H1 (cell line): ENCODE data around the gene CST9L. TPM values are rescaled to one million over a fixed set of nuclear protein-coding genes. Genes with fewer than 3 reads are reported as not detected.
A peak's percentile ranks its signal among the peaks of the same experiment; 100 is the strongest.

Experiments
- CTCF ChIA-PET: fragments of 300-600 bp; sonication (Branson Sonifier 250); formaldehyde crosslinking; loops from one replicate; lab custom pipeline; 2021; ENCODE audit not compliant: partially characterized antibody; lab: Charles Lee
- POLR2A ChIA-PET: fragments of 300-600 bp; sonication (Branson Sonifier 250); formaldehyde crosslinking; loops from one replicate; lab custom pipeline; 2021; ENCODE audit warnings: inconsistent platforms; ENCODE audit not compliant: partially characterized antibody; lab: Charles Lee
- DNase-seq, 2 experiments: peaks; one replicate each; pipeline versions ENCODE4 v3.0.0 to v3.0.0-alpha.2; 2010 to 2022; ENCODE audit warnings: low spot score in 2 of 2, low read depth in 1 of 2, mixed read lengths in 1 of 2
- FAIRE-seq: peaks from 2 replicates; lab custom pipeline; 2011; peaks lifted over from hg19 to GRCh38; lab: Jason Lieb, UNC
- H2AFZ ChIP-seq: 2 replicates; pipeline ENCODE4 v1.8.1; 2012; ENCODE audit warnings: low read length, inconsistent platforms
- H2AK5ac ChIP-seq: 2 replicates; pipeline ENCODE4 v1.6.1; 2013; ENCODE audit warnings: low read depth, low read length
- H2BK120ac ChIP-seq: replicated peaks from 2 replicates; pipeline ENCODE3; 2013; ENCODE audit warnings: low read depth, low read length, inconsistent platforms
- H2BK12ac ChIP-seq: 2 replicates; pipeline ENCODE4 v1.6.1; 2013; ENCODE audit warnings: low read depth, low read length
- H2BK15ac ChIP-seq: 2 replicates; pipeline ENCODE4 v1.6.1; 2013; ENCODE audit warnings: low read length
- H2BK20ac ChIP-seq: 2 replicates; pipeline ENCODE4 v1.6.1; 2013; ENCODE audit warnings: low read length
- H2BK5ac ChIP-seq: 2 replicates; pipeline ENCODE4 v1.6.1; 2013; ENCODE audit warnings: low read depth, low read length
- H3K14ac ChIP-seq: 2 replicates; pipeline ENCODE4 v1.6.1; 2013; ENCODE audit warnings: inconsistent platforms; ENCODE audit not compliant: insufficient read length
- H3K18ac ChIP-seq: 2 replicates; pipeline ENCODE4 v1.6.1; 2013; ENCODE audit warnings: low read length; ENCODE audit errors: extremely low read depth
- H3K23ac ChIP-seq: 2 replicates; pipeline ENCODE4 v1.6.1; 2013; ENCODE audit warnings: inconsistent platforms; ENCODE audit not compliant: insufficient read length
- H3K23me2 ChIP-seq: 2 replicates; pipeline ENCODE4 v1.6.1; 2013; ENCODE audit warnings: low read depth, low read length
- H3K27ac ChIP-seq: 2 replicates; pipeline ENCODE4 v1.6.1; 2011; ENCODE audit warnings: low read depth, low read length, inconsistent platforms
- H3K27me3 ChIP-seq, 4 experiments: replicated peaks in 1 of 4; 1 replicate in 1 of 4; 2 replicates in 3 of 4; pipeline versions ENCODE4 v1.6.1 to v1.8.1; 2011 to 2013; ENCODE audit warnings: low read length in 3 of 4, mild to moderate bottlenecking in 3 of 4, inconsistent platforms in 2 of 4, mixed read lengths in 2 of 4, moderate library complexity in 1 of 4; ENCODE audit not compliant: control insufficient read depth in 3 of 4, insufficient read depth in 3 of 4; ENCODE audit errors: extremely low read depth in 1 of 4
- H3K36me3 ChIP-seq, 4 experiments: 2 replicates each; pipeline versions ENCODE4 v1.6.1 to v1.8.1; 2011 to 2013; ENCODE audit warnings: mild to moderate bottlenecking in 4 of 4, low read length in 3 of 4, moderate library complexity in 2 of 4, control low read depth in 1 of 4, inconsistent platforms in 1 of 4; ENCODE audit not compliant: insufficient read depth in 4 of 4, control insufficient read depth in 2 of 4
- H3K4ac ChIP-seq: replicated peaks from 2 replicates; pipeline ENCODE3; 2013; ENCODE audit warnings: low read length, low read depth, mixed read lengths, inconsistent platforms; ENCODE audit not compliant: insufficient read length
- H3K4me1 ChIP-seq, 4 experiments: replicated peaks in 1 of 4; 1 replicate in 1 of 4; 2 replicates in 3 of 4; pipeline versions ENCODE4 v1.6.1 to v1.8.1; 2011 to 2013; ENCODE audit warnings: low read length in 3 of 4, inconsistent platforms in 2 of 4, mixed read lengths in 1 of 4; ENCODE audit not compliant: insufficient read depth in 4 of 4, control insufficient read depth in 3 of 4
- H3K4me2 ChIP-seq, 2 experiments: 2 replicates each; pipeline versions ENCODE4 v1.6.1 to v1.8.1; 2011 to 2013; ENCODE audit warnings: low read depth in 2 of 2, low read length in 2 of 2, control low read depth in 1 of 2, inconsistent platforms in 1 of 2, mild to moderate bottlenecking in 1 of 2; ENCODE audit not compliant: insufficient read depth in 1 of 2
- H3K4me3 ChIP-seq, 4 experiments: fragments of 200-600, 300-600 bp in 1 of 4; sonication (generic), shearing (Covaris generic), sonication (Bioruptor Twin) in 1 of 4; 2 replicates each; pipeline versions ENCODE4 v1.5.1 to v1.8.1; 2011 to 2016; ENCODE audit warnings: low read length in 4 of 4, low read depth in 3 of 4, control low read depth in 2 of 4, inconsistent platforms in 2 of 4, mild to moderate bottlenecking in 2 of 4, mixed read lengths in 1 of 4, moderate library complexity in 1 of 4; ENCODE audit not compliant: insufficient read depth in 2 of 4; ENCODE audit errors: extremely low read depth in 1 of 4
- H3K56ac ChIP-seq: replicated peaks from 2 replicates; pipeline ENCODE3; 2013; ENCODE audit warnings: low read depth, mild to moderate bottlenecking, mixed read lengths, low read length, inconsistent platforms; ENCODE audit not compliant: insufficient read length
- H3K79me1 ChIP-seq: 2 replicates; pipeline ENCODE4 v1.6.1; 2013; ENCODE audit warnings: low read depth, low read length, control low read depth
- H3K79me2 ChIP-seq, 2 experiments: 2 replicates each; pipeline versions ENCODE4 v1.6.1 to v1.8.1; 2012 to 2013; ENCODE audit warnings: low read length in 2 of 2, mild to moderate bottlenecking in 2 of 2, inconsistent platforms in 1 of 2; ENCODE audit not compliant: insufficient read depth in 2 of 2, control insufficient read depth in 1 of 2
- H3K9ac ChIP-seq, 4 experiments: replicated peaks in 1 of 4; 1 replicate in 1 of 4; 2 replicates in 3 of 4; pipeline versions ENCODE4 v1.6.1 to v1.8.1; 2011 to 2013; ENCODE audit warnings: low read depth in 3 of 4, low read length in 3 of 4, control low read depth in 2 of 4, mild to moderate bottlenecking in 2 of 4, moderate library complexity in 2 of 4, inconsistent platforms in 1 of 4; ENCODE audit errors: extremely low read depth in 1 of 4
- H3K9me3 ChIP-seq, 2 experiments: 2 replicates each; pipeline versions ENCODE4 v1.6.1 to v1.8.1; 2012 to 2013; ENCODE audit warnings: mild to moderate bottlenecking in 2 of 2, moderate library complexity in 2 of 2, control low read depth in 1 of 2, inconsistent platforms in 1 of 2, low read depth in 1 of 2, low read length in 1 of 2, mixed read lengths in 1 of 2; ENCODE audit not compliant: insufficient read depth in 2 of 2
- H4K20me1 ChIP-seq, 2 experiments: replicated peaks in 1 of 2; 2 replicates each; pipeline versions ENCODE3 to v1.8.1; 2011 to 2013; ENCODE audit warnings: inconsistent platforms in 2 of 2, low read length in 2 of 2, mild to moderate bottlenecking in 1 of 2; ENCODE audit not compliant: insufficient read depth in 2 of 2, control insufficient read depth in 1 of 2
- H4K5ac ChIP-seq: 2 replicates; pipeline ENCODE4 v1.6.1; 2013; ENCODE audit warnings: low read length, low read depth, mixed read lengths, inconsistent platforms; ENCODE audit not compliant: insufficient read length
- H4K8ac ChIP-seq: 2 replicates; pipeline ENCODE4 v1.8.0; 2013; ENCODE audit warnings: mild to moderate bottlenecking, moderate library complexity, low read length, inconsistent platforms; ENCODE audit not compliant: insufficient read depth; ENCODE audit errors: extremely low read depth
- H4K91ac ChIP-seq: replicated peaks from 2 replicates; pipeline ENCODE3; 2013; ENCODE audit warnings: low read length, mixed read lengths, inconsistent platforms; ENCODE audit not compliant: insufficient read length
- CHD1 ChIP-seq: IDR thresholded peaks from 2 replicates; pipeline ENCODE4 v1.6.1; 2012; ENCODE audit warnings: low read depth, low read length, improper control_type of control experiment
- CREB1 ChIP-seq: IDR thresholded peaks from 2 replicates; pipeline ENCODE4 v1.6.1; 2012; ENCODE audit warnings: inconsistent platforms
- GTF2F1 ChIP-seq: IDR thresholded peaks from 2 replicates; pipeline ENCODE4 v1.6.1; 2012; ENCODE audit warnings: low read depth, low read length, improper control_type of control experiment, borderline replicate concordance
- JUN ChIP-seq: IDR thresholded peaks from 2 replicates; pipeline ENCODE4 v1.6.1; 2011; ENCODE audit warnings: low read depth, mild to moderate bottlenecking, improper control_type of control experiment, low read length
- KDM4A ChIP-seq: IDR thresholded peaks from one replicate; pipeline ENCODE4 v1.7.1; 2012; ENCODE audit warnings: low read depth, mild to moderate bottlenecking, moderate library complexity, low read length, inconsistent platforms; ENCODE audit not compliant: severe bottlenecking
- MAFK ChIP-seq: IDR thresholded peaks from 2 replicates; pipeline ENCODE4 v1.6.1; 2012; ENCODE audit warnings: low read depth, mild to moderate bottlenecking, improper control_type of control experiment, low read length
- NRF1 ChIP-seq: IDR thresholded peaks from 2 replicates; pipeline ENCODE4 v1.6.1; 2011; ENCODE audit warnings: mild to moderate bottlenecking, low read depth, low read length, improper control_type of control experiment
- SP2 ChIP-seq: IDR thresholded peaks from 2 replicates; pipeline ENCODE4 v1.6.1; 2012; ENCODE audit warnings: mild to moderate bottlenecking, low read length, inconsistent platforms
- ZNF274 ChIP-seq: IDR thresholded peaks from 2 replicates; pipeline ENCODE4 v1.7.0; 2012; ENCODE audit warnings: low read length, borderline replicate concordance; ENCODE audit errors: extremely low read depth
- WGBS, 2 experiments: shearing (Covaris generic) in 1 of 2; methylation state at CpG; one replicate each; pipeline versions ENCODE4 v1.1.6 to v1.1.7; 2013 to 2015; ENCODE audit warnings: low lambda C conversion rate in 2 of 2, mixed read lengths in 2 of 2, inconsistent platforms in 1 of 2, low coverage in 1 of 2, missing lambda C conversion rate in 1 of 2; ENCODE audit not compliant: insufficient replicate concordance in 2 of 2, insufficient coverage in 1 of 2, insufficient read length in 1 of 2; ENCODE audit errors: extremely low coverage in 1 of 2, missing lambda C conversion rate in 1 of 2; 5-methylcytosine and 5-hydroxymethylcytosine counted together
- polyA plus RNA-seq, 7 experiments: library from polyadenylated mRNA; depleted of rRNA in 3 of 7; stranded (reverse) in 5 of 7; unstranded in 2 of 7; fragments of >200 nt in 5 of 7; fragments of 200-250 nt in 2 of 7; gene quantifications; 1 replicate in 5 of 7; 2 replicates in 1 of 7; 4 replicates in 1 of 7; pipeline versions ENCODE4 v1.2.1 to v1.2.3, GENCODE V29; 2011 to 2013; ENCODE audit warnings: missing spikeins in 2 of 7, mixed read lengths in 2 of 7
- total RNA-seq: library from RNA; stranded (reverse); fragmentation: NEBNext Ultra II Directional; extraction: Animal tissue kit (Norgen Biotek cat#: 25700); gene quantifications from 2 replicates; pipeline ENCODE4 v1.2.1, GENCODE V29; 2021

The CST9L gene
- total and polyA plus RNA-seq, 2 of the 8 experiments (the other 6 are each of a cell fraction or from before 2014, with no cell fraction given): not detected

DNA sequence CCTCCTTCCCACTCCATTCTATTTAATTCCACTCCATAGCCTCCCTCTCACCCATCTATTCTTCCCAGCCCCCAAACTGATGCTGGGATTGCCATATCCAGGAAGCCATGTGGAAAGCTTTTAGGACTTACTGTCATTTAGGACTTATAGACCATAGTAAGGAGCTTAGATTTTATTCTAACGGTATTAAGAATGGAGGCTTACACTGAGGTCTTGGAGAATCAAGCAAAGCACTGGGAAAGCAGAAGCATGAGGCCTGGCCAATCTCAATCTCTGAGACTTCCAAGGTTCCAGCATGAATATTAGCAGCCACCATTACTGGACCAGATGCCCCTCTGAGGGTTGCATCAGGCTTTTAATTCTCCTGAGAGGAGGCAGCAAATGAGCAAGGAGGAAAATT is 36.0 kb upstream of the CST9L start:
- Histone ChIP-seq H3K27ac (no peak overlapping the region), H3K4me2 (no peak overlapping the region), H2BK5ac (no peak overlapping the region), H2BK20ac (no peak overlapping the region), H3K4me1 (peaks cover 0 to 7% (median 2%) of the 10 kb centered on the region in 4 experiments; a peak in 3 of 7 replicates), H4K8ac (no peak overlapping the region), H3K9ac (no peak overlapping the region), H4K5ac (no peak overlapping the region), H2BK12ac (0 out of 2 replicates have a peak overlapping the region, but pooled peaks have one; percentile 12), H3K18ac (no peak overlapping the region), H3K9me3 (no peaks in the 10 kb centered on the region), H3K4ac (no peak overlapping the region), H3K79me1 (no peaks in the 10 kb centered on the region), H3K36me3 (no peaks in the 10 kb centered on the region), H3K23me2 (no peaks in the 10 kb centered on the region), H2BK15ac (peak overlapping the region; percentile 10), H3K56ac (no peak overlapping the region), H3K4me3 (no peak overlapping the region), H3K14ac (no peak overlapping the region), H2AFZ (no peak overlapping the region), H3K23ac (no peak overlapping the region), H4K20me1 (no peaks in the 10 kb centered on the region), H4K91ac (no peak overlapping the region), H2AK5ac (no peak overlapping the region), H3K27me3 (no peaks in the 10 kb centered on the region; a peak in 1 of 7 replicates), H3K79me2 (no peaks in the 10 kb centered on the region), H2BK120ac (no peak overlapping the region)
- FAIRE-seq (no peak), DNase-seq (no peak)
- ChIA-PET POLR2A (interaction anchor here (1.1 kb wide), 1 partner anchor 19 kb away, joined by 3 read pairs; no protein-coding TSS in a partner anchor), CTCF (interaction anchor here (0.5 to 18.5 kb wide), 5 partner anchors 9 to 160 kb away, joined by 3 to 328 read pairs (median 4); partner anchors contain the start of genes CST11 and CSTL1)
- TF ChIP-seq GTF2F1 (no peak), NRF1 (no peak), MAFK (no peak), CREB1 (no peak), SP2 (no peak), KDM4A (no peak), CHD1 (no peak), JUN (no peak), ZNF274 (no peak)
- 95% methylated on average over 1 of the region's 1 CpG; no CpG with 5 or more reads in 1 of the 2 experiments for WGBS, 2 experiments
